Smooth muscle cell of trachea (primary cell): ENCODE data around the gene AOPEP. TPM values are rescaled to one million over a fixed set of nuclear protein-coding genes. Genes with fewer than 3 reads are reported as not detected.

Source experiments
- total RNA-seq: library from RNA; depleted of rRNA; stranded (reverse); fragments of >200 nt; gene quantifications from 2 replicates; pipeline ENCODE4 v1.2.1, GENCODE V29; 2014

Gene AOPEP
- 37.7 and 47.8 TPM in 2 replicates for total RNA-seq

GRCh38 chr9:94726495-94727191 lies at the start of gene AOPEP:
AOPEP (plus strand) TSS chr9:94726699; CDS start chr9:94759784, 33,085 bp downstream.

Other genes with a start within 250 kb of the AOPEP start
- 0.17 TPM in 1 of 2 replicates, not detected in the other for gene PCAT7, start 171.6 kb upstream of the AOPEP start, total RNA-seq
- not detected in 2 replicates for gene FBP2, start 132.9 kb upstream of the AOPEP start, total RNA-seq
- not detected in 2 replicates for gene FBP1, start 87.2 kb upstream of the AOPEP start, total RNA-seq